Ovary (tissue), 3 donors: ENCODE results near the gene PRRG2.

Experiments used
- EP300 ChIP-seq: sonication (generic); formaldehyde crosslinking; IDR thresholded peaks from one replicate; pipeline ENCODE4 v1.6.1; 2017; ENCODE audit warnings: antibody characterized with exemption
- TF ChIP-seq, protein P1 (sequence below), 3 donors: fragments of 450-650 bp in 2 of 3; fragments of 200-600 bp in 1 of 3; IDR thresholded peaks; one replicate each; pipeline versions ENCODE4 v1.5.1 to v1.8.0; 2016 to 2022; ENCODE audit warnings: antibody characterized with exemption in 3 of 3, mild to moderate bottlenecking in 1 of 3
- donor health status: DM: no; HTN: no; CAD: no.

DNA sequence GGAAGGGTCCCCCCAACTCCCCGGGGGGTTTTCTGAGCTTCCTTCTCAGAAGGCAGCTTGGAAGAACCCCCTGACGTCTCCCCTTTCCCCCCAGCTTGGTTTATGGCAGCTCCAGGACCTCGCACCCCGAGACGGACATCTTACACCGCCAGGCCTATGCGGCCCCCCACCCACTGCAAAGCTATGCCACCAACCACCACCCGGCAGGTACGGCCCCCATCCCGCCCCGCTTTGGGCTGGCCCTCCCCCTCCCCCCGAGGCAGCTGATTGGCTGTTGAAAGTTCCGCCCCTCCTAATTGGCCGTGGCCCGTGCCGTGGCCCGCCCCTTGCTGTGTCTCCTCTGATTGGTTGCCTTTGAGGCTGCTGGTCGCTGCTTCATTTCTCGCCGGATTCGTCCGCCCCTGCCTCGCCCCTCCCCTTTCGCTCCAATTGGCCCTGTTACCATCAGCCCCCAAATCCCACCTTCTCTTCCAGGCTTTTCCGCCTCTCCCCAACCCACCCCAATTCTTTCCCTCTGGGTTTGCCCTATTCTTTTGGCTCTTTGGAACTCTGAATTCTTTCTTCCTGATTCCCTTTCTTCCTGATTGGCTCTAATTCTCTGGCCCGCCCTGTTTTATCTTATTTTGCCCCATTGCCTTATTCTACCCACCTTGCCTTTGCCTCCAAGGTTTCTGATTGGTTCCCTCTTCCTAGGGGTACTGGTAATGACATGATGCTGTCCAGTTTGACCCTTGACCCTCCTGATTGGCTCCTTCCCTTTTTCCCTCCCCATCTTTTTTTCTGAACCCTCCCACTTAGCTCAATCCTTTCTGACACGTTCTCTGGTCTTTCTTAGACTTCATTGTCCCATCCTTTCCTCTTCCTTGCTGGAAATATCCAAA is 12.4 kb downstream of the PRRG2 start:
- no peak for TF ChIP-seq EP300
- TF ChIP-seq, protein P1, sequence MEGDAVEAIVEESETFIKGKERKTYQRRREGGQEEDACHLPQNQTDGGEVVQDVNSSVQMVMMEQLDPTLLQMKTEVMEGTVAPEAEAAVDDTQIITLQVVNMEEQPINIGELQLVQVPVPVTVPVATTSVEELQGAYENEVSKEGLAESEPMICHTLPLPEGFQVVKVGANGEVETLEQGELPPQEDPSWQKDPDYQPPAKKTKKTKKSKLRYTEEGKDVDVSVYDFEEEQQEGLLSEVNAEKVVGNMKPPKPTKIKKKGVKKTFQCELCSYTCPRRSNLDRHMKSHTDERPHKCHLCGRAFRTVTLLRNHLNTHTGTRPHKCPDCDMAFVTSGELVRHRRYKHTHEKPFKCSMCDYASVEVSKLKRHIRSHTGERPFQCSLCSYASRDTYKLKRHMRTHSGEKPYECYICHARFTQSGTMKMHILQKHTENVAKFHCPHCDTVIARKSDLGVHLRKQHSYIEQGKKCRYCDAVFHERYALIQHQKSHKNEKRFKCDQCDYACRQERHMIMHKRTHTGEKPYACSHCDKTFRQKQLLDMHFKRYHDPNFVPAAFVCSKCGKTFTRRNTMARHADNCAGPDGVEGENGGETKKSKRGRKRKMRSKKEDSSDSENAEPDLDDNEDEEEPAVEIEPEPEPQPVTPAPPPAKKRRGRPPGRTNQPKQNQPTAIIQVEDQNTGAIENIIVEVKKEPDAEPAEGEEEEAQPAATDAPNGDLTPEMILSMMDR (IDR thresholded peaks at IDR 0.05): no peak
